ENCODE results near the gene SLC35C1. TPM values are rescaled to one million over a fixed set of nuclear protein-coding genes. Genes with fewer than 3 reads are reported as not detected.

Gene SLC35C1
- total RNA-seq, 2 donors from 2014 or later, result 11.4 to 16.0 TPM

GRCh38 chr11:45816614-45817013 is 11.7 kb downstream of the SLC35C1 start:
- 69% methylated on average over 3 of the region's 3 CpGs; no CpG with 5 or more reads in 1 of the 2 experiments for WGBS, 2 experiments (ENCODE audit: insufficient coverage in 1 of 2, insufficient read length in 1 of 2)
- TF ChIP-seq CTCF (conservative IDR thresholded peaks at IDR 0.05), result no peak
- H3K9ac ChIP-seq (ENCODE audit: extremely low read depth, low read length, poor library complexity, severe bottlenecking), result no peak overlapping the region
- H3K4me1 Mint-ChIP-seq, result peaks cover 3% of the 10 kb centered on the region
- peak; percentile 82 for DNase-seq
- no peaks in the 10 kb centered on the region for H3K27me3 ChIP-seq (ENCODE audit: control insufficient read depth, insufficient read depth, low read length, poor library complexity, severe bottlenecking)
- no peaks in the 10 kb centered on the region for H3K4me1 ChIP-seq (ENCODE audit: control insufficient read depth, insufficient read depth, low read length)
- peaks cover 6% of the 10 kb centered on the region for H3K36me3 ChIP-seq (ENCODE audit: control insufficient read depth, insufficient read depth, low read length)
- no peak overlapping the region for H3K4me3 ChIP-seq (ENCODE audit: low read length)
- H3K27ac ChIP-seq (ENCODE audit: low read depth, low read length), result no peak overlapping the region
- H3K27me3 Mint-ChIP-seq (ENCODE audit: insufficient read depth), result no peaks in the 10 kb centered on the region
- no peak overlapping the region for H3K27ac Mint-ChIP-seq
- H3K36me3 Mint-ChIP-seq (ENCODE audit: low read depth), result no peaks in the 10 kb centered on the region
- no peaks in the 10 kb centered on the region for H3K9me3 ChIP-seq (ENCODE audit: control insufficient read depth, low read length)
- H3K9me3 Mint-ChIP-seq, result no peaks in the 10 kb centered on the region
- no peak overlapping the region for H3K4me3 Mint-ChIP-seq

- no peak for TF ChIP-seq CTCF (conservative IDR thresholded peaks at IDR 0.05)
- H3K27me3 ChIP-seq (ENCODE audit: control insufficient read depth, insufficient read depth, low read length, poor library complexity, severe bottlenecking), result no peaks in the 10 kb centered on the region
- Mint-ChIP-seq H3K4me1 (peaks cover 3% of the 10 kb centered on the region), H3K4me3 (no peak overlapping the region), H3K27me3 (ENCODE audit: insufficient read depth) (no peaks in the 10 kb centered on the region), H3K36me3 (ENCODE audit: low read depth) (no peaks in the 10 kb centered on the region), H3K9me3 (no peaks in the 10 kb centered on the region), H3K27ac (no peak overlapping the region)
- no peaks in the 10 kb centered on the region for H3K4me1 ChIP-seq (ENCODE audit: control insufficient read depth, insufficient read depth, low read length)
- WGBS, 2 experiments (ENCODE audit: insufficient coverage in 1 of 2, insufficient read length in 1 of 2), result 94 to 96% methylated on average over 7 of the region's 7 CpGs
- no peak overlapping the region for H3K9ac ChIP-seq (ENCODE audit: extremely low read depth, low read length, poor library complexity, severe bottlenecking)
- no peak overlapping the region for H3K4me3 ChIP-seq (ENCODE audit: low read length)
- H3K36me3 ChIP-seq (ENCODE audit: control insufficient read depth, insufficient read depth, low read length), result peaks cover under 1% of the 10 kb centered on the region
- H3K27ac ChIP-seq (ENCODE audit: low read depth, low read length), result no peak overlapping the region
- no peaks in the 10 kb centered on the region for H3K9me3 ChIP-seq (ENCODE audit: control insufficient read depth, low read length)
- no peak for DNase-seq
Observed at GRCh38 chr11:45817191-45817590, 12.2 kb downstream of the SLC35C1 start.

- H3K4me1 Mint-ChIP-seq, result peaks cover 3% of the 10 kb centered on the region
- DNase-seq, result no peak
- H3K27ac Mint-ChIP-seq, result no peak overlapping the region
- TF ChIP-seq CTCF (conservative IDR thresholded peaks at IDR 0.05), result no peak
- H3K4me3 Mint-ChIP-seq, result no peak overlapping the region
- no peak overlapping the region for H3K27ac ChIP-seq (ENCODE audit: low read depth, low read length)
- no peaks in the 10 kb centered on the region for H3K9me3 Mint-ChIP-seq
- H3K27me3 ChIP-seq (ENCODE audit: control insufficient read depth, insufficient read depth, low read length, poor library complexity, severe bottlenecking), result no peaks in the 10 kb centered on the region
- H3K4me1 ChIP-seq (ENCODE audit: control insufficient read depth, insufficient read depth, low read length), result no peaks in the 10 kb centered on the region
- H3K9ac ChIP-seq (ENCODE audit: extremely low read depth, low read length, poor library complexity, severe bottlenecking), result no peak overlapping the region
- H3K4me3 ChIP-seq (ENCODE audit: low read length), result no peak overlapping the region
- no peaks in the 10 kb centered on the region for H3K36me3 ChIP-seq (ENCODE audit: control insufficient read depth, insufficient read depth, low read length)
- no peaks in the 10 kb centered on the region for H3K9me3 ChIP-seq (ENCODE audit: control insufficient read depth, low read length)
- H3K27me3 Mint-ChIP-seq (ENCODE audit: insufficient read depth), result no peaks in the 10 kb centered on the region
- H3K36me3 Mint-ChIP-seq (ENCODE audit: low read depth), result no peaks in the 10 kb centered on the region
- 86 to 91% methylated on average over 4 to 6 of the region's 6 CpGs for WGBS, 2 experiments (ENCODE audit: insufficient coverage in 1 of 2, insufficient read length in 1 of 2)
Observed at GRCh38 chr11:45818961-45819605, 14.1 kb downstream of the SLC35C1 start.

Measured in endodermal cell (in vitro differentiated cells).